Testis (tissue), 2 donors: ENCODE results near the gene SPEM2.

ENCODE experiments used
- CTCF ChIP-seq, 3 experiments: fragments of 450-650 bp in 2 of 3; fragments of 200-600 bp in 1 of 3; sonication (generic) in 1 of 3; IDR thresholded peaks; one replicate each; pipeline ENCODE4 v1.5.1; 2016 to 2019; ENCODE audit warnings: antibody characterized with exemption in 3 of 3, mild to moderate bottlenecking in 2 of 3, moderate library complexity in 1 of 3
- POLR2A ChIP-seq: fragments of 450-650 bp; IDR thresholded peaks from one replicate; pipeline ENCODE4 v1.6.1; 2017; ENCODE audit warnings: antibody characterized with exemption, mild to moderate bottlenecking, moderate library complexity

GRCh38 chr17:7405350-7406234 lies 19.8 kb upstream of the SPEM2 start:
- TF ChIP-seq CTCF (IDR thresholded peaks at IDR 0.05) = no peak
- TF ChIP-seq POLR2A = no peak
